ENCODE measurements around the gene ZNF205. TPM values are rescaled to one million over a fixed set of nuclear protein-coding genes. Genes with fewer than 3 reads are reported as not detected.

The ZNF205 gene
- total and polyA plus RNA-seq, 9 of the 15 experiments (the other 6 are each of a cell fraction or from before 2014, with no cell fraction given) = 2.4 to 11.8 (median 5.1) TPM; not detected in 2

GRCh38 chr16:3123986-3124886 is 11.8 kb downstream of the ZNF205 start (continued):
- TF ChIP-seq KLF10 (CRISPR knock-in tag; IDR thresholded peaks at IDR 0.05) (no peak), ETV1 (tag; conservative IDR thresholded peaks at IDR 0.05; ENCODE audit: low read depth) (peak; percentile 94), ZNF644 (tag; IDR thresholded peaks at IDR 0.05; ENCODE audit: low read depth) (no peak), IRF2 (CRISPR knock-in tag; IDR thresholded peaks at IDR 0.05) (no peak), HDGF (IDR thresholded peaks at IDR 0.05) (no peak), ZNF197 (CRISPR knock-in tag; IDR thresholded peaks at IDR 0.05; ENCODE audit: low read depth) (no peak), MEF2D (tag; conservative IDR thresholded peaks at IDR 0.05; ENCODE audit: low read depth) (no peak), TFAP4 (CRISPR knock-in tag; IDR thresholded peaks at IDR 0.05; ENCODE audit: borderline replicate concordance) (peak; percentile 92), MYBL2 (IDR thresholded peaks at IDR 0.05; ENCODE audit: low read depth) (no peak), MYBL2 (CRISPR knock-in tag; IDR thresholded peaks at IDR 0.05; ENCODE audit: borderline replicate concordance) (no peak), KLF1 (tag; IDR thresholded peaks at IDR 0.05) (peak; percentile 64; the same call in 1 of the 2 replicates), ZC3H4 (CRISPR knock-in tag; IDR thresholded peaks at IDR 0.05; ENCODE audit: borderline replicate concordance) (no peak), GATAD2A (IDR thresholded peaks at IDR 0.05) (no peak), ATF3 (IDR thresholded peaks at IDR 0.05) (no peak), ATF3 (CRISPR knock-in tag; conservative IDR thresholded peaks at IDR 0.05) (0 out of 2 replicates have a peak, but pooled peaks have one; percentile 65), ARHGAP35 (IDR thresholded peaks at IDR 0.05; ENCODE audit: partially characterized antibody) (no peak), MCM5 (IDR thresholded peaks at IDR 0.05; ENCODE audit: low read depth) (no peak)
- TF ChIP-seq, protein P1, sequence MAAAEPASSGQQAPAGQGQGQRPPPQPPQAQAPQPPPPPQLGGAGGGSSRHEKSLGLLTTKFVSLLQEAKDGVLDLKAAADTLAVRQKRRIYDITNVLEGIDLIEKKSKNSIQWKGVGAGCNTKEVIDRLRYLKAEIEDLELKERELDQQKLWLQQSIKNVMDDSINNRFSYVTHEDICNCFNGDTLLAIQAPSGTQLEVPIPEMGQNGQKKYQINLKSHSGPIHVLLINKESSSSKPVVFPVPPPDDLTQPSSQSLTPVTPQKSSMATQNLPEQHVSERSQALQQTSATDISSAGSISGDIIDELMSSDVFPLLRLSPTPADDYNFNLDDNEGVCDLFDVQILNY (CRISPR knock-in tag; IDR thresholded peaks at IDR 0.05) = no peak
- TF ChIP-seq, protein P2, sequence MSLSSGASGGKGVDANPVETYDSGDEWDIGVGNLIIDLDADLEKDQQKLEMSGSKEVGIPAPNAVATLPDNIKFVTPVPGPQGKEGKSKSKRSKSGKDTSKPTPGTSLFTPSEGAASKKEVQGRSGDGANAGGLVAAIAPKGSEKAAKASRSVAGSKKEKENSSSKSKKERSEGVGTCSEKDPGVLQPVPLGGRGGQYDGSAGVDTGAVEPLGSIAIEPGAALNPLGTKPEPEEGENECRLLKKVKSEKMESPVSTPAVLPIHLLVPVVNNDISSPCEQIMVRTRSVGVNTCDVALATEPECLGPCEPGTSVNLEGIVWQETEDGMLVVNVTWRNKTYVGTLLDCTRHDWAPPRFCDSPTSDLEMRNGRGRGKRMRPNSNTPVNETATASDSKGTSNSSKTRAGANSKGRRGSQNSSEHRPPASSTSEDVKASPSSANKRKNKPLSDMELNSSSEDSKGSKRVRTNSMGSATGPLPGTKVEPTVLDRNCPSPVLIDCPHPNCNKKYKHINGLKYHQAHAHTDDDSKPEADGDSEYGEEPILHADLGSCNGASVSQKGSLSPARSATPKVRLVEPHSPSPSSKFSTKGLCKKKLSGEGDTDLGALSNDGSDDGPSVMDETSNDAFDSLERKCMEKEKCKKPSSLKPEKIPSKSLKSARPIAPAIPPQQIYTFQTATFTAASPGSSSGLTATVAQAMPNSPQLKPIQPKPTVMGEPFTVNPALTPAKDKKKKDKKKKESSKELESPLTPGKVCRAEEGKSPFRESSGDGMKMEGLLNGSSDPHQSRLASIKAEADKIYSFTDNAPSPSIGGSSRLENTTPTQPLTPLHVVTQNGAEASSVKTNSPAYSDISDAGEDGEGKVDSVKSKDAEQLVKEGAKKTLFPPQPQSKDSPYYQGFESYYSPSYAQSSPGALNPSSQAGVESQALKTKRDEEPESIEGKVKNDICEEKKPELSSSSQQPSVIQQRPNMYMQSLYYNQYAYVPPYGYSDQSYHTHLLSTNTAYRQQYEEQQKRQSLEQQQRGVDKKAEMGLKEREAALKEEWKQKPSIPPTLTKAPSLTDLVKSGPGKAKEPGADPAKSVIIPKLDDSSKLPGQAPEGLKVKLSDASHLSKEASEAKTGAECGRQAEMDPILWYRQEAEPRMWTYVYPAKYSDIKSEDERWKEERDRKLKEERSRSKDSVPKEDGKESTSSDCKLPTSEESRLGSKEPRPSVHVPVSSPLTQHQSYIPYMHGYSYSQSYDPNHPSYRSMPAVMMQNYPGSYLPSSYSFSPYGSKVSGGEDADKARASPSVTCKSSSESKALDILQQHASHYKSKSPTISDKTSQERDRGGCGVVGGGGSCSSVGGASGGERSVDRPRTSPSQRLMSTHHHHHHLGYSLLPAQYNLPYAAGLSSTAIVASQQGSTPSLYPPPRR (CRISPR knock-in tag; IDR thresholded peaks at IDR 0.05; ENCODE audit: borderline replicate concordance) = no peak
